HEK293 (cell line): Measurements from ENCODE around the gene FAM89A.

ENCODE experiments used
- EGR2 ChIP-seq: fragments of 450-650 bp; formaldehyde crosslinking; IDR thresholded peaks from 2 replicates; pipeline ENCODE4 v1.5.1; 2016; ENCODE audit warnings: low read depth, missing biosample characterization, missing genetic modification characterization
- GLIS2 ChIP-seq: fragments of 450-650 bp; formaldehyde crosslinking; IDR thresholded peaks from 2 replicates; pipeline ENCODE4 v1.5.1; 2016; ENCODE audit warnings: missing biosample characterization, missing genetic modification characterization
- IKZF3 ChIP-seq: fragments of 450-650 bp; IDR thresholded peaks from 2 replicates; pipeline ENCODE4 v1.5.0; 2018; ENCODE audit warnings: missing biosample characterization, mild to moderate bottlenecking, missing genetic modification characterization, moderate library complexity
- KLF1 ChIP-seq: fragments of 450-650 bp; formaldehyde crosslinking; IDR thresholded peaks from 2 replicates; pipeline ENCODE4 v1.5.1; 2016; ENCODE audit warnings: missing biosample characterization, missing genetic modification characterization
- KLF10 ChIP-seq: fragments of 450-650 bp; IDR thresholded peaks from 2 replicates; pipeline ENCODE4 v1.5.1; 2018; ENCODE audit warnings: missing biosample characterization, mild to moderate bottlenecking, missing genetic modification characterization
- KLF9 ChIP-seq: fragments of 450-650 bp; formaldehyde crosslinking; IDR thresholded peaks from 2 replicates; pipeline ENCODE4 v1.5.1; 2016; ENCODE audit warnings: missing biosample characterization, missing genetic modification characterization, low read depth
- PRDM10 ChIP-seq: fragments of 450-650 bp; formaldehyde crosslinking; IDR thresholded peaks from 2 replicates; pipeline ENCODE4 v1.5.1; 2016; ENCODE audit warnings: missing biosample characterization, missing genetic modification characterization
- SCRT2 ChIP-seq: fragments of 450-650 bp; formaldehyde crosslinking; IDR thresholded peaks from 2 replicates; pipeline ENCODE4 v1.5.1; 2016; ENCODE audit warnings: missing biosample characterization, missing genetic modification characterization
- SETDB1 ChIP-seq: IDR thresholded peaks from one replicate; pipeline ENCODE4 v1.6.1; 2017; ENCODE audit warnings: mild to moderate bottlenecking, low read length, moderate library complexity, mixed read lengths; ENCODE audit not compliant: insufficient read length
- WT1 ChIP-seq: fragments of 450-650 bp; formaldehyde crosslinking; IDR thresholded peaks from 2 replicates; pipeline ENCODE4 v1.5.1; 2016; ENCODE audit warnings: missing biosample characterization, missing genetic modification characterization
- ZBTB7A ChIP-seq: fragments of 450-650 bp; formaldehyde crosslinking; IDR thresholded peaks from 2 replicates; pipeline ENCODE4 v1.5.1; 2016; ENCODE audit warnings: low read depth, missing biosample characterization, missing genetic modification characterization
- ZFP41 ChIP-seq: fragments of 450-650 bp; formaldehyde crosslinking; IDR thresholded peaks from 2 replicates; pipeline ENCODE4 v1.5.1; 2016; ENCODE audit warnings: missing biosample characterization, missing genetic modification characterization, borderline replicate concordance
- ZNF10 ChIP-seq: fragments of 450-650 bp; formaldehyde crosslinking; IDR thresholded peaks from 2 replicates; pipeline ENCODE4 v1.5.1; 2017; ENCODE audit warnings: missing biosample characterization, missing genetic modification characterization
- ZNF174 ChIP-seq: fragments of 450-650 bp; formaldehyde crosslinking; IDR thresholded peaks from 2 replicates; pipeline ENCODE4 v1.5.0; 2017; ENCODE audit warnings: missing biosample characterization, mild to moderate bottlenecking, missing genetic modification characterization
- ZNF2 ChIP-seq: fragments of 450-650 bp; formaldehyde crosslinking; IDR thresholded peaks from 2 replicates; pipeline ENCODE4 v1.5.1; 2016; ENCODE audit warnings: missing biosample characterization, missing genetic modification characterization
- ZNF202 ChIP-seq: fragments of 450-650 bp; formaldehyde crosslinking; IDR thresholded peaks from 2 replicates; pipeline ENCODE4 v1.5.1; 2016; ENCODE audit warnings: missing biosample characterization, missing genetic modification characterization, borderline replicate concordance
- ZNF214 ChIP-seq: fragments of 450-650 bp; formaldehyde crosslinking; IDR thresholded peaks from 2 replicates; pipeline ENCODE4 v1.5.1; 2017; ENCODE audit warnings: missing biosample characterization, mild to moderate bottlenecking, missing genetic modification characterization, borderline replicate concordance
- ZNF280C ChIP-seq: fragments of 450-650 bp; formaldehyde crosslinking; IDR thresholded peaks from 2 replicates; pipeline ENCODE4 v1.5.1; 2016; ENCODE audit warnings: missing biosample characterization, missing genetic modification characterization
- ZNF394 ChIP-seq: fragments of 450-650 bp; formaldehyde crosslinking; IDR thresholded peaks from 2 replicates; pipeline ENCODE4 v1.5.1; 2016; ENCODE audit warnings: missing biosample characterization, missing genetic modification characterization, mild to moderate bottlenecking, moderate library complexity, borderline replicate concordance
- ZNF510 ChIP-seq: fragments of 450-650 bp; formaldehyde crosslinking; IDR thresholded peaks from 2 replicates; pipeline ENCODE4 v1.5.1; 2018; ENCODE audit warnings: mild to moderate bottlenecking, missing genetic modification characterization, missing biosample characterization; ENCODE audit not compliant: insufficient replicate concordance
- ZNF529 ChIP-seq: fragments of 450-650 bp; formaldehyde crosslinking; IDR thresholded peaks from 2 replicates; pipeline ENCODE4 v1.5.1; 2017; ENCODE audit warnings: missing genetic modification characterization, missing biosample characterization; ENCODE audit not compliant: insufficient replicate concordance
- ZNF530 ChIP-seq: fragments of 450-650 bp; formaldehyde crosslinking; IDR thresholded peaks from 2 replicates; pipeline ENCODE4 v1.5.1; 2016; ENCODE audit warnings: low read depth, missing biosample characterization, missing genetic modification characterization
- ZNF558 ChIP-seq: fragments of 450-650 bp; formaldehyde crosslinking; IDR thresholded peaks from 2 replicates; pipeline ENCODE4 v1.5.1; 2016; ENCODE audit warnings: missing biosample characterization, missing genetic modification characterization
- ZNF600 ChIP-seq: fragments of 450-650 bp; formaldehyde crosslinking; IDR thresholded peaks from 2 replicates; pipeline ENCODE4 v1.5.1; 2016; ENCODE audit warnings: missing biosample characterization, missing genetic modification characterization
- ZNF623 ChIP-seq: fragments of 450-650 bp; formaldehyde crosslinking; IDR thresholded peaks from 2 replicates; pipeline ENCODE4 v1.5.1; 2016; ENCODE audit warnings: missing biosample characterization, missing genetic modification characterization
- ZNF624 ChIP-seq: fragments of 450-650 bp; formaldehyde crosslinking; IDR thresholded peaks from 2 replicates; pipeline ENCODE4 v1.5.1; 2017; ENCODE audit warnings: missing biosample characterization, missing genetic modification characterization
- ZNF830 ChIP-seq: fragments of 450-650 bp; IDR thresholded peaks from 2 replicates; pipeline ENCODE4 v1.5.0; 2018; ENCODE audit warnings: missing biosample characterization, missing genetic modification characterization, low read depth, mild to moderate bottlenecking, moderate library complexity
- ZNF843 ChIP-seq: fragments of 450-650 bp; formaldehyde crosslinking; IDR thresholded peaks from 2 replicates; pipeline ENCODE4 v1.5.1; 2016; ENCODE audit warnings: missing biosample characterization, missing genetic modification characterization
- ZSCAN16 ChIP-seq: fragments of 450-650 bp; formaldehyde crosslinking; IDR thresholded peaks from 2 replicates; pipeline ENCODE4 v1.5.1; 2016; ENCODE audit warnings: missing biosample characterization, missing genetic modification characterization
- TF ChIP-seq, protein P1 (sequence below): fragments of 450-650 bp; formaldehyde crosslinking; IDR thresholded peaks from 2 replicates; pipeline ENCODE4 v1.5.1; 2017; ENCODE audit warnings: missing biosample characterization, missing genetic modification characterization
- TF ChIP-seq, protein P2 (sequence below): fragments of 450-650 bp; formaldehyde crosslinking; IDR thresholded peaks from 2 replicates; pipeline ENCODE4 v1.5.1; 2016; ENCODE audit warnings: missing biosample characterization, missing genetic modification characterization

The FAM89A gene

GRCh38 chr1:231037585-231038517, 2.2 kb downstream of the FAM89A start (continued):
- TF ChIP-seq PRDM10 (tag by site-specific recombination) (peak; percentile 25), IKZF3 (tag by site-specific recombination) (peak; percentile 93), ZNF529 (tag by site-specific recombination) (no peak), SCRT2 (tag by site-specific recombination) (no peak), ZNF10 (tag by site-specific recombination) (peak; percentile 97), ZNF280C (no peak), SETDB1 (no peak), EGR2 (tag by site-specific recombination) (no peak), ZNF558 (tag by site-specific recombination) (no peak; the same call in 1 of the 2 replicates), ZNF600 (tag by site-specific recombination) (peak; percentile 96), ZNF624 (tag by site-specific recombination) (no peak), ZNF174 (no peak), KLF9 (no peak), ZFP41 (no peak), ZNF202 (tag by site-specific recombination) (no peak), GLIS2 (tag by site-specific recombination) (no peak), ZNF843 (peak; percentile 95), KLF10 (tag by site-specific recombination) (peak; percentile 77), ZNF530 (no peak), ZBTB7A (tag by site-specific recombination) (no peak), ZNF830 (no peak), ZNF623 (tag by site-specific recombination) (no peak), ZNF510 (tag by site-specific recombination) (no peak), KLF1 (tag by site-specific recombination) (no peak), ZSCAN16 (tag by site-specific recombination) (no peak), ZNF2 (peak; percentile 66; the same call in 1 of the 2 replicates), WT1 (tag by site-specific recombination) (peak; percentile 94), ZNF214 (tag by site-specific recombination) (no peak), ZNF394 (tag by site-specific recombination) (no peak)
- TF ChIP-seq, protein P1, sequence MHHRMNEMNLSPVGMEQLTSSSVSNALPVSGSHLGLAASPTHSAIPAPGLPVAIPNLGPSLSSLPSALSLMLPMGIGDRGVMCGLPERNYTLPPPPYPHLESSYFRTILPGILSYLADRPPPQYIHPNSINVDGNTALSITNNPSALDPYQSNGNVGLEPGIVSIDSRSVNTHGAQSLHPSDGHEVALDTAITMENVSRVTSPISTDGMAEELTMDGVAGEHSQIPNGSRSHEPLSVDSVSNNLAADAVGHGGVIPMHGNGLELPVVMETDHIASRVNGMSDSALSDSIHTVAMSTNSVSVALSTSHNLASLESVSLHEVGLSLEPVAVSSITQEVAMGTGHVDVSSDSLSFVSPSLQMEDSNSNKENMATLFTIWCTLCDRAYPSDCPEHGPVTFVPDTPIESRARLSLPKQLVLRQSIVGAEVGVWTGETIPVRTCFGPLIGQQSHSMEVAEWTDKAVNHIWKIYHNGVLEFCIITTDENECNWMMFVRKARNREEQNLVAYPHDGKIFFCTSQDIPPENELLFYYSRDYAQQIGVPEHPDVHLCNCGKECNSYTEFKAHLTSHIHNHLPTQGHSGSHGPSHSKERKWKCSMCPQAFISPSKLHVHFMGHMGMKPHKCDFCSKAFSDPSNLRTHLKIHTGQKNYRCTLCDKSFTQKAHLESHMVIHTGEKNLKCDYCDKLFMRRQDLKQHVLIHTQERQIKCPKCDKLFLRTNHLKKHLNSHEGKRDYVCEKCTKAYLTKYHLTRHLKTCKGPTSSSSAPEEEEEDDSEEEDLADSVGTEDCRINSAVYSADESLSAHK = no peak
- TF ChIP-seq, protein P2, sequence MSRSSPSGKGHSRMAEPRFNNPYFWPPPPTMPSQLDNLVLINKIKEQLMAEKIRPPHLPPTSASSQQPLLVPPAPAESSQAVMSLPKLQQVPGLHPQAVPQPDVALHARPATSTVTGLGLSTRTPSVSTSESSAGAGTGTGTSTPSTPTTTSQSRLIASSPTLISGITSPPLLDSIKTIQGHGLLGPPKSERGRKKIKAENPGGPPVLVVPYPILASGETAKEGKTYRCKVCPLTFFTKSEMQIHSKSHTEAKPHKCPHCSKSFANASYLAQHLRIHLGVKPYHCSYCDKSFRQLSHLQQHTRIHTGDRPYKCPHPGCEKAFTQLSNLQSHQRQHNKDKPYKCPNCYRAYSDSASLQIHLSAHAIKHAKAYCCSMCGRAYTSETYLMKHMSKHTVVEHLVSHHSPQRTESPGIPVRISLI (tag by site-specific recombination) = no peak
